ENCODE results near the gene COL24A1.
"Not testable (repeated sequence)": the region's sequence is repeated elsewhere in the genome, so short reads cannot be mapped to it uniquely, and the experiment has no call there.

The COL24A1 gene

DNA sequence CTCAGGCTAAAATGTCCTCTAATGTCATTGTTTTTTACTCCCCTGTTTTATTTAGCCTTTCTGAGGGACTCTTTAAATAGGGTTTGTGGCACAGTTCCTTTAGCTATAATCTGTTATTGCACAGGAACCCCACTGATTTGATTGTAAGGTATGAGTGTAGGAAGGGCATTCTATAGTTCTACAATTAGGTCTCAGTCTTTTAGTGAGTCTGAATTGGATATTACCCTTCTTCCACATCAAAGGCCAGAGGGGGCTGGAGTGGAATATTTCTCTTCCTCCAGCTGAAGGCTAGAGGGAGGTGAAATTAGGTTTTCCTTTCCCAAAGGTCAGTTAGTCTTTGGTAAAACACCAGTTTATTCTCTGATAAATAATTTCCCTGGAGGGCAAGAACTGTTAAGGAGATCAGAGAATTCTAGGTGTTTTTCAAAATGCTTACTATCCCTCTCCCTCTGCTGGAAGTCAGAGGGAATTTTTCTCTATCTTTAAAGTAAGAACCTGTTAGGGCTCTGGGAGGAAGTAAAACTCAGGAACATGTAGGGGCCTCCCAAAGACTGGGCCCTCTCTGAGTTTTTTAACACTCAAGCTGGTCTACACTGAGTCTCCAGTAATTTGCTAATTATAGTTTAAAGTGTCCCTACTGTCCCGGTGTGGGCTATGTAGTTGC lies 272.1 kb downstream of the COL24A1 start:
- peak; percentile 47 for DNase-seq

- DNase-seq, result no peak
Measured at GRCh38 chr1:85867189-85867588, 289.4 kb downstream of the COL24A1 start.

DNA sequence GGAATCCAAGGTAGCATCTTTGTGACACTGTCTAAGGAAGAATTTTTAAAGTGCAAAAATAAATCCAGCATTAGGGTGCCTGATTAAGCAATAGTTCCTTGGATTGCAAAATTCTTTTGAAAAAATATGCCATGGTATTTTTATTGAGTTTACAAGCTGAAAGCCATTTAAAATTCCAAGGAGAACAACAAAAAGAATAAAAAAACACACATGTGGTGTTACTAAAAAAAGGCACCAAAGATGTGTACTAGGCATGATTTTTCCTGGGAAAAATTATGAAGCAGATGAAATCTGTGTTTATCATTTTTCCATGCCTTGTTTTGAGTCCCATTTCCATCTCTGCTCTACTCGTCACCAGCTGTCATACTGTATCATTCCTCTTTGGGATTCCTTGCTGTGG lies 291.4 kb downstream of the COL24A1 start:
- DNase-seq, result peak; percentile 54

DNA sequence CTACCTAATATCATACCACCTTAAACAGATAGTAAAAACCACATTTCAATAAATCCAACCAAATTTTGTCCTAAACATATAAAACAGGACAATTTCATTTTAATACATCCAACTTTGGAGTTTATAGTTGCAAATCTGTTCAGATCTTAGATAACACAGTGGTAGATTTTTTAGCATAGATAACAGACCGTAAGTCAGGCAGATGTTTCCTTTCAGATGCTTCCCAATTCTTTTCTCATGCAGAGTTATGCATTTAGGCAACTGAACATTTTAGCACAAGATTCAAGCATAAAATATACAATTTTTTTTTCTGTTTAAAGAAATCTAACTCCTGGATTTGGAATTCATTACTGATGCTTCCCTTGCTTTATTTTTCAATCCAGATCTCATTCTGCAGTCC lies 291.8 kb downstream of the COL24A1 start:
- DNase-seq, result no peak

- not testable (repeated sequence) for DNase-seq
Measured at GRCh38 chr1:85863639-85864038, 292.9 kb downstream of the COL24A1 start.

DNA sequence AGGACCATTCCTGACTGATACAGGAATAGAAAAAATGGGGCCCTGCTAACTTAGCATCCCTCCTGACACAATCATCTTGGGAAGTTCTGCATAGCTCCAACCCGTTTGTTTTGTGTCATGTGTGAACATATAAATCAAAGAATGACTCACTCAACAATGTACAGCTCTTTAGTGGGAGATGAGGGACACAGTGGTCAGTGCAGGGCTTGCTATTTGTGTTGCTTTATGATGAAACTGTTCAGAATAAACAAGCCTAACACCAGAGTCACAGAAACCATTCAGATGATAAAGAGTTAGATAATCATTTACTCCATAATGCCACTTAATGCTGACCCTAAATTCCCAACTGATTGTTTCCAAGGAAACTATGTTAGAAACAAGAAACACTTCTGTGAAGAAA lies 294.1 kb downstream of the COL24A1 start:
- DNase-seq, result peak; percentile 27

GRCh38 chr1:85857991-85858390 lies 298.6 kb downstream of the COL24A1 start:
- DNase-seq, result no peak

DNA sequence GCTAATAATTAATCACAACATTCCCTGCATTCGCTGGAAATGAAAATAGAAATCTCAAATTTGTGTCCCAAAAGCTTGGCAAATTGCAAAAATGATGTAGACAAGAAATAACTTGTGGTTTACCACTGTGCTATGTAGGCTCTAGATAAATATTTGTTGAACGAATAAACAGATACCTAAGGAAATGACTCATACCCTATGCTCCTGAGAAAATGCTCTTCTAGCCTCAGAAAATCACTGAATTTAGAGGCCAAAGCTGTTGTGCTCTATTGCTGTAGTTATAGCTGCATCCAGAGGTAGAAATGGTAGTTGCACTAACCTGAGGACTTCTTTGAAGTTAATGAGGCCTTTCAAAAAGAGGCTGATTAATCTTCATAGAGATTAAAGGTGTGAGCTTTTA lies 306.3 kb downstream of the COL24A1 start:
- DNase-seq, result peak; percentile 92

DNA sequence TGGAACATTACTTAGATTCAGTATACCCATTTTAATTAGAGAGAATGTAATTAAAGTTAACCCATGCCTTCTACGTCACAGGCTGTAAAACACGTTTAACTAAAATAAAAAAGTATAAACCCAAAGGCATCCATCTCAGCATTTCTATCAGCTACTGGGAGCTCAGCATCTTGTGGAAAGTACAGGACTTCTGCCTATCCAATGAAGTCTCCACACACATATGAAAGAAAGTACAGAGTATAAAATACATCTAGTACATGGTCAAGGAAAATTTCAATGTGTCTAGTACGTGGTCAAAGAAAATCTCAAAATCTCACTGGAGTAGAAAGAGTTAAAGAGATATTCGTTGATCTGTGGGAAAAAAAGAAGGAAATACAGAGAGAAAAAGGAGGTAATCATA lies 306.9 kb downstream of the COL24A1 start:
- DNase-seq, result no peak

- peak; percentile 25 for DNase-seq
Measured at GRCh38 chr1:85847356-85847755, 309.2 kb downstream of the COL24A1 start.

GRCh38 chr1:85846706-85847105 lies 309.9 kb downstream of the COL24A1 start:
- no peak for DNase-seq

DNA sequence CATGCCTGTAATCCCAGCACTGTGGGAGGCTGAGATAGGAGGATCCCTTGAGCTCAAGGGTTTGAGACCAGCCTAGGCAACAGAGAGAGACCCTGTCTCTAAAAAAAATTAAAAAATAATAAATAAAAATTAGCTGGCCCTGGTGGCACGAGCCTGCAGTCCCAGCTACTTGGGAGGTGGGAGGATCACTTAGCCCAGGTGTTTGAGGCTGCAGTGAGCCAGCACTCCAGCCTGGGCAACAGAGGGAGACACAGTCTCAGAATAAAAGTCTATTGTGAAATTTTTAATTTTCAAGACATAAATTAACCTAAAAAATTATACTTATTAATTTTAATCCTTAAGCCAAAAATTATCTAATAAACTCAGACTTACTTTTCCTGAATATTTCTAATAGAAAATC lies 317.1 kb downstream of the COL24A1 start:
- DNase-seq, result no peak

DNA sequence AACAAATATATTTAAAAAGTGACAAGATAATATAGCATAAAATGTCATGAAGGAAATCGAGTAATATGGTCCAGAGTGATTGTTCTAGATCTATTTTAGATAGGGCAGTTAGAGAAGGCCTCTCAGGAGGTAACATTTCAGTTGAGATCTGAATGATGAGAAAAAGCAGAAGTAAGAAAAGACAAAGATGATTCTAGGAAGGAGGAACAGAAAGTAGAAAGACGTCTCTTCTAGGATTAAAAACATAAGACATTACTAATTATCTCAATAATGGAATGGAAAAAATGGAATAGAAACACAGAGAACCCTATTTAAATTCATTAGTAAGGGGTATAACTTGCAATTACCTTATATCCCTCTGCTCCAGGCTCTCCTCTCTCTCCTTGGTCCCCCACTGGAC lies 318.3 kb downstream of the COL24A1 start:
- DNase-seq, result no peak

- no peak for DNase-seq
Measured at GRCh38 chr1:85836736-85837135, 319.8 kb downstream of the COL24A1 start.

DNA sequence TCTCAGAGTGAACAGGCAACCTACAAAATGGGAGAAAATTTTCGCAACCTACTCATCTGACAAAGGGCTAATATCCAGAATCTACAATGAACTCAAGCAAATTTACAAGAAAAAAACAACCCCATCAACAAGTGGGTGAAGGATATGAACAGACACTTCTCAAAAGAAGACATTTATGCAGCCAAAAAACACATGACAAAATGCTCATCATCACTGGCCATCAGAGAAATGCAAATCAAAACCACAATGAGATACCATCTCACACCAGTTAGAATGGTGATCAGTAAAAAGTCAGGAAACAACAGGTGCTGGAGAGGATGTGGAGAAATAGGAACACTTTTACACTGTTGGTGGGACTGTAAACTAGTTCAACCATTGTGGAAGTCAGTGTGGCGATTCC lies 323.4 kb downstream of the COL24A1 start:
- not testable (repeated sequence) for DNase-seq

DNA sequence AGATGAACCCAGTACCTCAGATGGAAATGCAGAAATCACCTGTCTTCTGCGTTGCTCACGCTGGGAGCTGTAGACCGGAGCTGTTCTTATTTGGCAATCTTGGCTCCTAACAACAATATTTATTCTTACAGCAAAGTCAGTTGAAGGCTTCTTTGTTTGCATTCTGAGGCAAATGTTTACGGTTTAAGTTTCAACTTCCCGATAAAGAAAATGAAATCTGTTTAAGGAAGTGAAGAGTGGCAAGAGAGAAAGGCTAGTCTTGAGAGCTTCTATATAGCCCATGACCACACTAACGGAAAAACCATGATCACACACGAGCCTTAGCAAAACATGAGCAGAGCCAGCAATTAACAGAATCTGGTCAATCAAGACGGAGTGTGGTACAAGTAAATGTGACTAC lies 325.7 kb downstream of the COL24A1 start:
- no peak for DNase-seq

GRCh38 chr1:85824066-85824840 lies 332.3 kb downstream of the COL24A1 start:
- DNase-seq, result no peak

DNA sequence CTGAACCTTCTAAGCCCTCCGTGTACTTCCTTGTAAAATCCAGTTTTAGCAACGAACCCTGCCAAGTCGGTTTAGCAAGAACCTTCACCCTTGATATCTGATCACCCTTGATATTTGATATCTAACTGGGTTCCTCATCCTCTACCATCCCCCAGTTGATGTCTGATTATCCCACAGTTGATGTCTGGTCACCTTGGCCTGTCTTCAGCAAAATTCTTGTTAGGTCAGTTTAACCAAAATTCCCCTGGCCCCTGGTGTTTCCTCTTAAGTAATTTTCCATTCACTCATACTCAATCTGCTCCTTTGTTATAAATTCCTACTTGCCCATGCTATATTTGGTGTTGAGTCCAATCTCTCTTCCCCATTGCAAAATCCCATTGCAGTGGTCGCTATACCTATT lies 333.9 kb downstream of the COL24A1 start:
- no peak for DNase-seq

GRCh38 chr1:85818371-85818770 lies 338.2 kb downstream of the COL24A1 start:
- DNase-seq, result peak; percentile 79

GRCh38 chr1:85816606-85817005 lies 340.0 kb downstream of the COL24A1 start:
- DNase-seq, result no peak

DNA sequence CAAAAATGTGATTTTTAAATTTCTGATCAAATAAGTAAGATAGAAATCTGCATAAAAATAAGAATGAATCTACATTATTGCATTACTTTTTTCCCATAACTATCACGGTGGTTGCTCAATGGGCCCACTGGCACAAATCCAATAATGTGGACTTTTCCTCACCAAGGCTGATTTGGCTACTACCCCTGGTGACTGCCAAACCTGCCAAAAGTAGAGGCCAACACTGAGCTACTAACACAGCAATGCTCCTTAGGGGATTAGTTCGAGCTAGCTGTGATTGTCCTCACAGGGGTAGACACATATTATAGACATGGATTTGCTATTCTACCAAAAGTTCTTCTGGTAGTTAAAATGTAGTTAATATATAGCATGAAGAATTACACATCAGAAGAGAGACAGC lies 340.7 kb downstream of the COL24A1 start:
- DNase-seq, result no peak

DNA sequence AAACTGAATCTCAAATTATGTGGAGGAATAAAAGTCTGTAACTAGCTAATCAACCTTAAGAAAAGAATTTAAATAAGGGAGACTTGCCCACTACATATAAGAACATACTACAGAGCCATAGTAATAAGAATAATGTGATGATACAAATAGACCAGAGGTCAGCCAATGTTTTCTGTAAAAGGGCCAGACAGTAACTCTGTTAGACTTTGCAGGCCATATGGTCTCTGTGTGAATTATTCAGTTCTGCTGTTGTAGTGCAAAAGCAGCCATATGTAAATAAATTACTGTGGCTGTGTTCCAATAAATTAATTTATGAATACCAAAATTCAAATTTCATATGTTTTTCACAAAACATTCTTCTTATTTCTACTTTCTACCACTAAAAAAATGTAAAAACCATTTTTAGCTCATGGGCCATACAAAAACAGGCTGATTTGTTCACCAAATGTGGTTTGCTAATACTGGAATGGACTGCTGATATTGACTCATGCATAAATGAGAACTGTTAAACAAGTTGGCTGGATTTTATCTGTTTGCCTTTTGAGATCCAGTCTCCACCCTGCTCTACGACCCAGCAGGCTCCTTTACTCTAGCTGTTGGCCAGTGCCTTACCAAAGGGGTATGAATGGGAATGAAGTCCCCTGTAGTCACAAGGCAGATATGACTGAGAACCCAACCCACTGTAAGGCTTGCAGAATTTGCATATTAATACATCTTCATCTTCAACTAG lies 350.2 kb downstream of the COL24A1 start:
- no peak for DNase-seq

DNA sequence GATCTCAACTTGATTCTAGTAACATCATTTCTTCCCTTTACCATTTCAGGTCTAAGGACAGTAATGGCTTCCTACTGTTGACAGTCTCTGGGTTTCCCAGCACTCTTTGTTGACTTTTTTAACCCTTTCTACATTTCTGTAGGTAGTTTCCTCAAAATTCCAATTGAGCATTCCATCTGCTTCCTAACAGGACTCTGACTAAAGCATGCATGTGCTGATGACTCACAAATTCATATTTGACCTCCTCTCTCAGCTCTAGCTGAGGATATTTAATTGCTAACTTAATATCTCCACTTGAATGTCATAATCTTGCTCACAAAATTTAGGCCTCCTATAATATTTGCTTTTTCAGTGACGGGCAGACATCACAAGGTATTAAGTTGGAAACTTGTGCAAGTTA lies 355.1 kb downstream of the COL24A1 start:
- peak; percentile 48 for DNase-seq

GRCh38 chr1:85799737-85800136 lies 356.8 kb downstream of the COL24A1 start:
- DNase-seq, result no peak

Data from fibroblast of skin of scalp (primary cell).